GM12878 (cell line): ENCODE measurements around the gene RSRC1. TPM values are rescaled to one million over a fixed set of nuclear protein-coding genes. Genes with fewer than 3 reads are reported as not detected.
A peak's percentile ranks its signal among the peaks of the same experiment; 100 is the strongest.

Experiments used
- ATAC-seq: fragments of 200-7000 bp; cut with Tn5 transposase; 3 replicates; pipeline ENCODE4 v1.9.1; 2020; ENCODE audit warnings: mild to moderate bottlenecking, moderate library complexity
- BruUV-seq: library from RNA; stranded (reverse); fragments of 400-500 nt; replicated peaks from 2 replicates; lab custom pipeline; 2021; lab: Mats Ljungman, UMichigan
- CTCF ChIA-PET: fragments of 300-600 bp; sonication (Branson Sonifier 250); formaldehyde crosslinking; extraction: SDS; loops from one replicate; lab custom pipeline; 2021; ENCODE audit warnings: inconsistent platforms; lab: Yijun Ruan, JAX
- POLR2A ChIA-PET: fragments of 350-600 bp; formaldehyde crosslinking; extraction: SDS; loops from one replicate; lab custom pipeline; 2021; ENCODE audit warnings: inconsistent platforms; lab: Charles Lee
- RAD21 ChIA-PET: fragments of 300-600 bp; sonication (Branson Sonifier 250); formaldehyde crosslinking; loops from one replicate; lab custom pipeline; 2023; ENCODE audit warnings: antibody characterized with exemption; ENCODE audit not compliant: unreplicated experiment; lab: Charles Lee
- SMC1A ChIA-PET: fragments of 300-600 bp; sonication (Branson Sonifier 250); formaldehyde crosslinking; loops from one replicate; lab custom pipeline; 2023; ENCODE audit not compliant: unreplicated experiment, uncharacterized antibody; lab: Charles Lee
- DNase-seq: peaks from one replicate; pipeline ENCODE4 v3.0.0-alpha.2; 2011; ENCODE audit warnings: low read depth, low spot score
- FAIRE-seq: peaks from 3 replicates; lab custom pipeline; 2011; peaks lifted over from hg19 to GRCh38; lab: Jason Lieb, UNC
- H2AFZ ChIP-seq: 2 replicates; pipeline ENCODE4 v1.6.0; 2011; ENCODE audit warnings: low read depth, low read length, control low read depth; ENCODE audit not compliant: control insufficient read depth
- H3K27ac ChIP-seq: 2 replicates; pipeline ENCODE4 v1.5.1; 2011; ENCODE audit warnings: control low read depth; ENCODE audit not compliant: control insufficient read depth, insufficient read depth
- H3K27me3 ChIP-seq, 2 experiments: replicated peaks in 1 of 2; 2 replicates each; pipeline versions ENCODE4 v1.6.0 to v1.6.1; 2011; ENCODE audit warnings: low read length in 1 of 2; ENCODE audit not compliant: control insufficient read depth in 2 of 2, insufficient read depth in 2 of 2
- H3K36me3 ChIP-seq, 2 experiments: 2 replicates each; pipeline ENCODE4 v1.5.1; 2011; ENCODE audit warnings: low read length in 1 of 2; ENCODE audit not compliant: control insufficient read depth in 2 of 2, insufficient read depth in 2 of 2
- H3K4me1 ChIP-seq: 2 replicates; pipeline ENCODE4 v1.6.1; 2011; ENCODE audit warnings: mild to moderate bottlenecking, low read length, moderate library complexity, mixed read lengths; ENCODE audit not compliant: control insufficient read depth, insufficient read depth
- H3K4me2 ChIP-seq: 2 replicates; pipeline ENCODE4 v1.6.0; 2011; ENCODE audit warnings: control low read depth; ENCODE audit not compliant: control insufficient read depth, insufficient read depth
- H3K4me3 ChIP-seq: fragments of 200-600 bp; sonication (generic); 2 replicates; pipeline ENCODE4 v1.5.1; 2016
- H3K79me2 ChIP-seq: 2 replicates; pipeline ENCODE4 v1.6.0; 2011; ENCODE audit warnings: low read length; ENCODE audit not compliant: control insufficient read depth, insufficient read depth
- H3K9ac ChIP-seq: 2 replicates; pipeline ENCODE4 v1.8.0; 2011; ENCODE audit warnings: low read length, control low read depth, mixed read lengths; ENCODE audit not compliant: control insufficient read depth, insufficient read depth
- H3K9me3 ChIP-seq: replicated peaks from 3 replicates; pipeline ENCODE4 v1.5.1; 2011; ENCODE audit warnings: mild to moderate bottlenecking, low read length; ENCODE audit not compliant: control insufficient read depth, insufficient read depth
- H4K20me1 ChIP-seq: 2 replicates; pipeline ENCODE4 v1.6.0; 2011; ENCODE audit not compliant: control insufficient read depth, insufficient read depth
- ATF3 ChIP-seq: IDR thresholded peaks from 2 replicates; pipeline ENCODE4 v1.6.1; 2011; ENCODE audit warnings: low read depth, mild to moderate bottlenecking, low read length, moderate library complexity, borderline replicate concordance; ENCODE audit errors: extremely low read depth
- CBFB ChIP-seq: IDR thresholded peaks from 2 replicates; pipeline ENCODE4 v1.6.1; 2016; ENCODE audit warnings: antibody characterized with exemption, low read depth
- CBX5 ChIP-seq: sonication (generic); IDR thresholded peaks from 2 replicates; pipeline ENCODE4 v1.6.1; 2016; ENCODE audit warnings: low read depth, moderate library complexity, mild to moderate bottlenecking, inconsistent platforms
- EP300 ChIP-seq, 2 experiments: fragments of 150-350 bp in 1 of 2; IDR thresholded peaks; 2 replicates each; pipeline ENCODE4 v1.6.1; 2011 to 2012; ENCODE audit warnings: low read depth in 2 of 2, low read length in 2 of 2, borderline replicate concordance in 1 of 2, improper control_type of control experiment in 1 of 2, inconsistent platforms in 1 of 2; ENCODE audit not compliant: control insufficient read depth in 1 of 2
- ESRRA ChIP-seq: IDR thresholded peaks from 2 replicates; pipeline ENCODE4 v1.6.1; 2012; ENCODE audit warnings: mild to moderate bottlenecking, low read length, improper control_type of control experiment
- GATAD2B ChIP-seq: fragments of 450-650 bp; conservative IDR thresholded peaks from 2 replicates; pipeline ENCODE4 v1.6.1; 2017; ENCODE audit warnings: low read depth, mild to moderate bottlenecking, moderate library complexity
- IKZF1 ChIP-seq: fragments of 450-650 bp; conservative IDR thresholded peaks from 2 replicates; pipeline ENCODE4 v1.6.1; 2017; ENCODE audit warnings: antibody characterized with exemption, mild to moderate bottlenecking
- JUND ChIP-seq: IDR thresholded peaks from 2 replicates; pipeline ENCODE4 v1.6.1; 2012; ENCODE audit warnings: low read depth, mild to moderate bottlenecking, low read length, improper control_type of control experiment, moderate library complexity
- MXI1 ChIP-seq: fragments of 150-350 bp; IDR thresholded peaks from 2 replicates; pipeline ENCODE4 v1.6.1; 2011; ENCODE audit warnings: low read depth, mild to moderate bottlenecking, inconsistent platforms, low read length, improper control_type of control experiment
- NFIC ChIP-seq: IDR thresholded peaks from 2 replicates; pipeline ENCODE4 v1.6.1; 2012; ENCODE audit warnings: low read depth, mild to moderate bottlenecking, inconsistent platforms, low read length, moderate library complexity
- NR2F1 ChIP-seq: fragments of 450-650 bp; conservative IDR thresholded peaks from 2 replicates; pipeline ENCODE4 v1.6.1; 2017; ENCODE audit warnings: mild to moderate bottlenecking
- PBX3 ChIP-seq: IDR thresholded peaks from 2 replicates; pipeline ENCODE4 v1.6.1; 2011; ENCODE audit warnings: mild to moderate bottlenecking, low read depth, low read length, moderate library complexity; ENCODE audit not compliant: insufficient replicate concordance
- POLR2AphosphoS5 ChIP-seq: IDR thresholded peaks from 2 replicates; pipeline ENCODE4 v1.6.1; 2011; ENCODE audit warnings: mild to moderate bottlenecking, low read length, inconsistent platforms
- RELB ChIP-seq: fragments of 450-650 bp; IDR thresholded peaks from 2 replicates; pipeline ENCODE4 v1.6.1; 2017; ENCODE audit warnings: low read depth, mild to moderate bottlenecking, moderate library complexity
- RUNX3 ChIP-seq: IDR thresholded peaks from 2 replicates; pipeline ENCODE4 v1.6.1; 2012; ENCODE audit warnings: low read length, inconsistent platforms
- TCF3 ChIP-seq: IDR thresholded peaks from 2 replicates; pipeline ENCODE4 v1.6.1; 2012; ENCODE audit warnings: low read depth, mild to moderate bottlenecking, low read length, borderline replicate concordance; ENCODE audit not compliant: insufficient read depth
- TCF7 ChIP-seq: IDR thresholded peaks from 2 replicates; pipeline ENCODE4 v1.6.1; 2014; ENCODE audit warnings: antibody characterized with exemption, borderline replicate concordance
- ZBTB33 ChIP-seq: fragments of 450-650 bp; IDR thresholded peaks from 2 replicates; pipeline ENCODE4 v1.6.1; 2017; ENCODE audit warnings: mild to moderate bottlenecking
- WGBS: methylation state at CpG from one replicate; pipeline ENCODE4 v1.1.6; 2016; ENCODE audit warnings: low lambda C conversion rate; ENCODE audit not compliant: insufficient replicate concordance, insufficient coverage; ENCODE audit errors: missing lambda C conversion rate; 5-methylcytosine and 5-hydroxymethylcytosine counted together
- in situ Hi-C: fragments of 300-500 bp; cut with MboI; formaldehyde crosslinking; loops from 9 replicates; pipeline ENCODE4 v1.14.3; 2018; ENCODE audit warnings: mixed read lengths
- intact Hi-C: fragments of 100-400 bp; cut with micrococcal nuclease; formaldehyde crosslinking; loops from one replicate; pipeline ENCODE4 v1.14.2; 2022; ENCODE audit not compliant: unreplicated experiment
- polyA plus RNA-seq, 11 experiments: library from polyadenylated mRNA; depleted of rRNA in 4 of 11; unstranded in 6 of 11; stranded (reverse) in 5 of 11; fragments of >200 nt; fragmentation: Nextera tagmentation in 4 of 11; fragmentation: Illumina TruSeq in 1 of 11; extraction: Ambion mirVana in 4 of 11; extraction: Trizol in 1 of 11; gene quantifications; 1 replicate in 1 of 11; 2 replicates in 10 of 11; pipeline versions ENCODE4 v1.2.1 to v1.2.3, GENCODE V29; 2011 to 2016; ENCODE audit warnings: inconsistent platforms in 2 of 11, missing spikeins in 2 of 11, low read depth in 1 of 11
- total RNA-seq, 4 experiments: library from RNA; depleted of rRNA in 3 of 4; stranded (reverse); fragments of >200 nt in 3 of 4; fragmentation: Illumina TruSeq in 1 of 4; extraction: Trizol in 1 of 4; gene quantifications; 2 replicates each; pipeline versions ENCODE4 v1.2.1 to v1.2.3, GENCODE V29; 2013 to 2021

The RSRC1 gene
- total and polyA plus RNA-seq, 10 of the 15 experiments (the other 5 are each of a cell fraction or from before 2014, with no cell fraction given) = 16.4 to 85.9 (median 42.0) TPM

GRCh38 chr3:158127250-158128219, 17.6 kb downstream of the RSRC1 start:
- H3K79me2 ChIP-seq = no peaks in the 10 kb centered on the region
- POLR2A ChIA-PET = interaction anchor here (0.6 to 0.7 kb wide), 3 partner anchors 22 to 258 kb away, joined by 3 to 6 read pairs (median 4); no protein-coding TSS in a partner anchor
- CTCF ChIA-PET = interaction anchor here (1.5 to 1.7 kb wide), 2 partner anchors 9 to 18 kb away, joined by 4 to 5 read pairs; partner anchors contain the start of gene RSRC1
- ATAC-seq (peak; percentile 49), DNase-seq (no peak), FAIRE-seq (no peak)
- H3K27ac ChIP-seq = no peak overlapping the region
- no peaks in the 10 kb centered on the region for H4K20me1 ChIP-seq
- RAD21 ChIA-PET = no interaction called here
- no peak overlapping the region for H3K4me2 ChIP-seq
- WGBS = 91% methylated on average over 3 of the region's 3 CpGs
- no peak overlapping the region for H2AFZ ChIP-seq
- SMC1A ChIA-PET = interaction anchor here (0.6 to 1.9 kb wide), 4 partner anchors 9 to 1559 kb away, joined by 3 to 6 read pairs (median 4); no protein-coding TSS in a partner anchor
- H3K4me1 ChIP-seq = no peaks in the 10 kb centered on the region
- intact Hi-C loops (no loop called here), in situ Hi-C loops (no loop called here)
- H3K36me3 ChIP-seq = peaks cover 5 to 10% of the 10 kb centered on the region in 2 experiments
- no peaks in the 10 kb centered on the region for H3K27me3 ChIP-seq
- H3K4me3 ChIP-seq = no peak overlapping the region
- TSS peak; percentile 17 for BruUV-seq
- H3K9me3 ChIP-seq = peaks cover 6% of the 10 kb centered on the region
- no peak overlapping the region for H3K9ac ChIP-seq
- no peak for TF ChIP-seq NR2F1
- no peak for TF ChIP-seq ESRRA
- no peak for TF ChIP-seq ATF3
- peak; percentile 68; the same call in 1 of the 2 replicates for TF ChIP-seq ZBTB33
- no peak for TF ChIP-seq NFIC
- no peak for TF ChIP-seq TCF3
- no peak for TF ChIP-seq CBFB
- TF ChIP-seq CBX5 = no peak
- no peak for TF ChIP-seq IKZF1
- TF ChIP-seq RUNX3 = peak; percentile 85
- no peak for TF ChIP-seq EP300 (IDR thresholded peaks at IDR 0.05; ENCODE audit: borderline replicate concordance in 1 of 2, control insufficient read depth in 1 of 2, low read depth in 2 of 2, low read length in 2 of 2)
- TF ChIP-seq RELB = no peak
- no peak for TF ChIP-seq JUND
- no peak for TF ChIP-seq PBX3
- TF ChIP-seq GATAD2B = no peak
- TF ChIP-seq POLR2AphosphoS5 = no peak
- no peak for TF ChIP-seq MXI1
- peak; percentile 84 for TF ChIP-seq TCF7
